HG02981 (cell line): ENCODE data around the gene DCLRE1C.
"Not testable (repeated sequence)": the region's sequence is repeated elsewhere in the genome, so short reads cannot be mapped to it uniquely, and the experiment has no call there.

Experiments used
- ATAC-seq: cut with Tn5 transposase; IDR thresholded peaks from one replicate; pipeline ENCODE4 v1.9.1; 2021; ENCODE audit warnings: mild to moderate bottlenecking, moderate library complexity; ENCODE audit not compliant: unreplicated experiment

Gene DCLRE1C

DNA sequence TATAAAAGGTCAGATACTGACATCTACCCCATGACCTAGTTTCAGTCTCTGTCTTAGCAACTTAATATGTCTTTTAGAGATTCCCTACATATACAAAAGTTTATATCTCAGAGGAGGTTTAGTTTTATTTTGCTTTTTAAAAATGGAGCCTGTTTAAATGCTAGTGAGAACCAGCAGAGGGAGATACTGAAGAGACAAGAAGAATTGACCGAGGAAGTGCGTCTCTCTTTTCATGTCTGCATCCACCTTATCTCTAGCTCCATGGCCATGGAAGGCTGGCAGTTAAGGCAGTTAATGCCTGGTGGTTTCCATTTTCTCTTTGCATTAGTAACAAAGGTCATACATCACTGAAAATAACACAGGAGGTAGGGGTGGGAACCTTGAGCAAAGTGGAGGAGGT is 64.6 kb downstream of the DCLRE1C start:
- ATAC-seq: no peak

DNA sequence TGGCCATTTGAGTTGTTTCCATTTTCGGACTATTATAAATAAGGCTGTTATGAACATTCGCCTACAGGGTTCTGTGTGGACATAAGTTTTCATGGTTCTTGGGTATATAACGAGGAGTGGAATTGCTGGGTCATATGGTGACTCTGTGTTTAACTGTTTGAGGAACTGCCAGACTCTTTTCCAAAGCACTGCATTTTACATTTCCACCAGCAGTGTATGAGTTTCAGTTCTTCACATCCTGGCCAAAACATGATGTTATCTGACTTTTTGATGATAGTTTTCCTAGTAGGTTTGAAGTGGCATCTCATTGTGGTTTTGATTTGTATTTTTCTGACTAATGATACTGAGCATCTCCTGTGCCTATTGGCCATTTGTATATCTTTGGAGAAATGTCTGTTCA is 69.8 kb downstream of the DCLRE1C start:
- no peak for ATAC-seq

DNA sequence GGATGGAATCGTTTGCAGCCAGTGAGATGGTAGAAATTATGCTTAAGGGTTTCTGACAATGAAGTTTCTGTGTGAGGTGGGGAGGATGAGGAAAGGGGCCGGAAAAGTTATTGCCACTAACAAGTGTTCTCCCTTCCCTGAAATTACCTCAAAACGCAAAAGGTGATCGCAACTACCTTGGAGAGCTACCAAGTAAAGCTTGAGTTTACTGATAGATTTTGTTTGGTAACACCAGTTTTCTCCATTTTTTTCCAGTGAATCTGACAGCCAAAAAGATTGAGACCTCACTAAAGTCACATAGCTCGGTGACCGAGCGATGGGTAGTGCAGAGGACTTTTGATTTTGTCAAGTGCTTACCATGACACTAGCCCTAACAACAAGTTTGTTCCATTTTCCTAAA is 73.7 kb downstream of the DCLRE1C start:
- no peak for ATAC-seq

DNA sequence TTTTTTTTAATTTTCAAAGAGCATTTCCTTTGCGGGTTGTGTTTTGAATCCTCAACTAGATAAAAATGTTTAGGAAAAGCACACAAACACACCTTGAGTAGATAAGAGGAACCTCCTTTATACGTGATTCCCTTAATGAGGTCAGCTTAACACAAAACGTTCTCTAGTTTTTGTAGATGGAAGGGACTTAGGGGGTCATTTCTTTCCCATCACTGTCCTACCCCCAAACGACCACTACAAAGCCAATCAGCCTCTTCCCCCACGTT is 74.0 kb downstream of the DCLRE1C start:
- ATAC-seq: no peak

DNA sequence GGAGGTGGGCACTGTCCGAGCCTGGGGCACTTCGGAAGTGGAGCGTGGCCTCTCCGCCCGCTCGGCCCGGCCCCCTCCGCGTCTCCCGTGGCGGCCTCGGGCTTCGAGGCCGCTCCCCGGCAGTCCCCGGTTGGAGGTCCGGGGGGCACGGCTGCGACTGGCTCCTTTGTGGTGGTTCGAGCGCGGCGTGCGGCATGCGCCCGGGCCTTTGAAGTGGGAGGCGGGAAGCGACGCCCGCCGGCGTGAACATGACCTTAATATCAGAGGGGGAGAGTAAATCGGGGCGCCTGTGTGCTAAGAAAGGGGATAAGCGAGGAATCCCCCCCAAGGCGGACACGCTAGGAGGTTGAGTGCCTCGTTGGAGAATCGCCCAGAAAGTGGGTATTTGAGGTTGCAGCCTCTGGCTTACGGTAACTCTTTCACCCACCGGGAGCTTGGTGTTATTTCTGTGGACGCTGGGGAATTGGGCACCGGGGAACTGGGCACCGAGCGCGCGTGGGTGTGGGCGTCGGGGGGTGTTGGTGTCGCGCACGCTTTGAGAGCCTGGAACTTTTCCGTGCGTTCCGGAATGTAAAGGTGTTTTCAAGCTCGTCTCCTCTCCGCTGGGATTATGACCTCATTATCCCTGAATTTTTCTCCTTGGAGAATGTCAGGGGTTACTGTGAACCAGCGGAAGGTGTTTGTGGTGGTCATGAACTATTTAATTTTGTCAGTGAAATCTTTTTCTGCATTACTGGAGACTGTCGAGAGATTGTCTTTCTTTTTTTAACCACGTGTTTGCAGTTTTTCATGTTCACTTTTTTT is 74.6 kb downstream of the DCLRE1C start:
- ATAC-seq: peak; percentile 11

DNA sequence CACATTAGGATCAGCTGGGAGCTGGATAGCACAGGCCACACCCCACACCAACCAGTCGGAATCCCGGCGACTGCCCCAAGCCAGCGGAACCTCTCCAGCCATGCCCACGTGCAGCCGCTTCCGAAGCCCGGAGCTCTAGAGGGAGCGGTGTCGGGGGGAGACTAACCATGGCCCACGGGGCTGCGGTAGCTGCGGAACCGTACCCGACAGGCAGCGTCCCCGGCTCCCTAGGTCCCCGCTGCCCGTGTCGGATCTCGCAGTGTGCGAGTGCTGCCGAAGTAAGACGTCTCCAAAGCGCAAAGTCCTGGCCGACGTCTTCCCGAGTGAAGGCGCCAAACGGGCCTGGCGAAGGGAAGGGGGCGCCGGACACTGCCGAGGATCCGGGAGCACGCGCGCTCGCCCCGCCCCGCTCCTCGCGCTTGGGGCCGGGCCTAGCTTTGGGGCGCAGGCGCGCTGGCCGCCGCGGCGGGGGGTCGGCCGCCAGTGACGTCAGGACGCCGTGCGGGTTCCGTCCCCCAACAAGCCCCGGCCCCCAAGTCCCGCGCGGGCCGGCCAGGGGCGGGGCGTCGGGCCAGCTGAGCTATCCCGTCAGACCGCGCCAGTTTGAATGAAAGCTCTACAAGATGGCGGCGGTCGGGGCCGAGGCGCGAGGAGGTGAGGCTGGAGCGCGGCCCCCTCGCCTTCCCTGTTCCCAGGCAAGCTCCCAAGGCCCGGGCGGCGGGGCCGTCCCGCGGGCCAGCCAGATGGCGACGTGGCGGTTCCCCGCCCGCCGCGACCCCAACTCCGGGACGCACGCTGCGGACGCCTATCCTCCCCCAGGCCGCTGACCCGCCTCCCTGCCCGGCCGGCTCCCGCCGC is 75.4 kb downstream of the DCLRE1C start, which contains the start of gene SUV39H2:
TSS of gene SUV39H2 (plus strand) at position 601 of the 858 bp plus-strand sequence. CDS start at position 624, 23 bp downstream.
- peak; percentile 91 for ATAC-seq

DNA sequence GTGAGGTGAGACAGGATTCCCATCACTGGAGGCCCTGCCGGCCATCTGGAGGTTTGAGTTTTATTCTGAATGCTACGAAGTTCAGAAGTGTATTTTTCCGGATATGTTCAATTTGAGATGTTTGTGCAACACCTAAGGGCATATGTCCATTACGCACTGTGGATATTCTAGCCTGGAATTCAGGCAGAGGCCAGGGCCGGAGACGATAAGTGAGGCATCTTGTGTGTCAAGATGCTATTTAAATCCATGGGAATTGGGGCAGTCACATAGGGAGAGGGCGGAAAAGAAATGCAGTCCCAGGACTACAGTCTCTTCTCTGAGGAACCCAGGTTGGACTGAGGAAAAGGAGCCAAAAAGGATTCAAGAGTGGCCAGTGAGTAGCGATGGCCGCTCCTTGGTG is 77.1 kb downstream of the DCLRE1C start:
- no peak for ATAC-seq

DNA sequence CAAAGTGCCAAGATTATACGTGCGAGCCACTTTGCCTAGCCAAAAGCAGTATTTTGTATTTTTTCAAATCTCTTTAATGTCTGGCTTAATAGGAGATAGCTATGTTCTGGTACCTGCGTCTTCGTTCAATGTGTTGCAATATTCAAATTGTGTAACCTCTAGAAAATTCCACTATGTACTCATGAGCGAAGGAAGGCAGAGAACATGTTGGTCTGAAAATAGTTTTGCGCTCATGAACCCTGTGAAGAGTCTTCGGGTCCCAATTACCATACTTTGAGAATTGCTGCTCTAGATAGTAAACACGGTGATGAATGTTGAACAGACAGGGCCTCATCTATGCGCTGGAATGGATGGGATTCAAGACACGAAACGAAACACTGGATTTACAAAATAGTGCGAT is 78.0 kb downstream of the DCLRE1C start:
- no peak for ATAC-seq

DNA sequence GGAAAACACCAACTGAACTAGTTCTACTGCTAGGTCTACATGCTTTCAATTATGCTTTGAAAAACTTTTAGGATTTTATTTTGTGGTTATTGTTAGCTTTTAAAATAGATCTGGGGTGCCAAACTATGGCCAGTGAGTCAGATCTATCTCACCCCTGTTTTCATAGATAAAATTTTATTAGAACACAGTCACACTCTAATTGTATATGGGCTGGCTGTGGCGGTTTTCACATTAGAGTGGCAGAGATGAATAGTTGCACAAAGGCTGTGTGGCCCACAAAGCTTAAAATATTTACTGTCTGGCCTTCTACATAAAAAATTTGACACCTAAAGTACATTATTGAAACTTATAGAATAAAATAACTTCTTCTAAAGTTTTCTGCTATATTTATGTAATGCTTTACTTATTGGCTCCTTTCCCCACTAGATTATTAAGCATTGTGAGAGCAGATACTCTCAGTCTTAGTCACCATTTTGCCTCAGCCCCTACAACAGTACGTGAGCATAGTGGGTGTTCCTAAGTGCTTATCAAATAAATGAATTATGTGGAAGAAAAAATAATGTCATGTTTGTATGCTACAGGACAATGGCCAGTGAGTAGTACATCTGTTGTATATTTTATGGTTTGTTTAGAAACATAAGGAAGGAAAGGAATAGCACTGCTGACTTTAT is 80.7 kb downstream of the DCLRE1C start:
- ATAC-seq: no peak

DNA sequence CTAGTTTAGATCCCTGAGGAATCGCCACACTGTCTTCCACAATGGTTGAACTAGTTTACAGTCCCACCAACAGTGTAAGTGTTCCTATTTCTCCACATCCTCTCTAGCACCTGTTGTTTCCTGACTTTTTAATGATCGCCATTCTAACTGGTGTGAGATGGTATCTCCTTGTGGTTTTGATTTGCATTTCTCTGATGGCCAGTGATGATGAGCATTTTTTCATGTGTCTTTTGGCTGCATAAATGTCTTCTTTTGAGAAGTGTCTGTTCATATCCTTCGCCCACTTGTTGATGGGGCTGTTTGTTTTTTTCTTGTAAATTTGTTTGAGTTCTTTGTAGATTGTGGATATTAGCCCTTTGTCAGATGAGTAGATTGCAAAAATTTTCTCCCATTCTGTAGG is 89.0 kb downstream of the DCLRE1C start:
- ATAC-seq: not testable (repeated sequence)

DNA sequence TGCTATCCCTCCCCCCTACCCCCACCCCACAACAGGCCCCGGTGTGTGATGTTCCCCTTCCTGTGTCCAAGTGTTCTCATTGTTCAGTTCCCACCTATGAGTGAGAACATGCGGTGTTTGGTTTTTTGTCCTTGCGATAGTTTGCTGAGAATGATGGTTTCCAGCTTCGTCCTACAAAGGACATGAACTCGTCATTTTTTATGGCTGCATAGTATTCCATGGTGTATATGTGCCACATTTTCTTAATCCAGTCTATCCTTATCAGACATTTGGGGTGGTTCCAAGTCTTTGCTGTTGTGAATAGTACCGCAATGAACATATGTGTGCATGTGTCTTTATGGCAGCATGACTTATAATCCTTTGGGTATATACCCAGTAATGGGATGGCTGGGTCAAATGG is 89.4 kb downstream of the DCLRE1C start:
- ATAC-seq: not testable (repeated sequence)

DNA sequence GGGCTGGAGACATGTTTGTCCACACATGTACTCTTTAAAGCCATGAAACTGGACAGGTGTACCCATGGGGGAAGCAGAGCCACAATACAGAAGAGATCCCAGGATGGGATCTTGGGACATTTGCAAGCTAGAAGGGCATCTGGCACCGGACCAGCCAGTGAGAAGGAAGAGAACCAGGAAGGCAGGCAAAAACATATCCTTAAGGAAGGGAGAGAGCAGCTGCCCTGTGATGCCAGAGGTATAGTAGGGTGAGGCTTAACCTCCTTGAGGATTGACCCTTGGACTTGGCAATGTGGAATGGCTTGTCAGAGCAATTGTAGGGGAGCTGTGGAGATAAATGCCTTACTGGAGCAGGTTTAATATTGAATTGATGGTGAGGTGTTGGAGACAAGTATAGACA is 93.1 kb downstream of the DCLRE1C start:
- ATAC-seq: no peak

DNA sequence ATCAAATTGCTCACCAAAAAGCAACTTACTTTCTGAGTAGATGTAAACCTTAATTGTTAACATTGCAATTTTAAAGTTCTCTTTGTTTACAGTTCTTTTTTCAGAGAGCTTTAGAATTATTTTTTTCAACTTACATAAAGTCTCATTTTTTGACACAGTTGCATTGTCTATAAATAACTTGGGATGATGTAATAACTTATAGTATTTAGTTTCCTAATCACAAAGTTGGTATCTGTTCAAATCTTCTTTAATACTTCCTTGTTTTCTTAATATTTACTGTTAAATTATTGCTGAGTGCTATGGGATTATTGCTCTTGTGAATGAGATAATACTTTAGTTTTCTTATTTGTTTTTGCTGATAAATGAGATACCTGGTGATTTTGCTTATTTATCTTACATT is 94.1 kb downstream of the DCLRE1C start:
- no peak for ATAC-seq

DNA sequence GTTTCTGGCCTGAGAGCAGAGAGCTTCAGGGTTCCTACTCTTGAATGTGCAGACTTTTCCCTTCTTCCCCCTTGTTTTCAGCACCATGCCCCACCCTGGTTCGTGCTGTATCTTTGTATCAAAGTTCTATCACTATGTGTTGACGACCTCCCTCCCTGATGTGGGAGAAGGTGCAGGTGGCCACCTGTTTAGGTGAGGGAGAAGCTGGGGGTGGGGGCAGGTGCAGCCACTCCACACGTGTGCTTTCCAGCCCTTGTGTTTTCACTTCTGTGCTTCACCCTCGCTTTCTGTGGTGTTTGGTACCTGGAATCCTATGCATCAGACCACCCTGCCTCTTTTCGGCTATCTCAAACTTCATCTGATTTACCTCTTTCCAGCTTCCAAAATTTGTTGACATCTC is 94.9 kb downstream of the DCLRE1C start:
- ATAC-seq: no peak

DNA sequence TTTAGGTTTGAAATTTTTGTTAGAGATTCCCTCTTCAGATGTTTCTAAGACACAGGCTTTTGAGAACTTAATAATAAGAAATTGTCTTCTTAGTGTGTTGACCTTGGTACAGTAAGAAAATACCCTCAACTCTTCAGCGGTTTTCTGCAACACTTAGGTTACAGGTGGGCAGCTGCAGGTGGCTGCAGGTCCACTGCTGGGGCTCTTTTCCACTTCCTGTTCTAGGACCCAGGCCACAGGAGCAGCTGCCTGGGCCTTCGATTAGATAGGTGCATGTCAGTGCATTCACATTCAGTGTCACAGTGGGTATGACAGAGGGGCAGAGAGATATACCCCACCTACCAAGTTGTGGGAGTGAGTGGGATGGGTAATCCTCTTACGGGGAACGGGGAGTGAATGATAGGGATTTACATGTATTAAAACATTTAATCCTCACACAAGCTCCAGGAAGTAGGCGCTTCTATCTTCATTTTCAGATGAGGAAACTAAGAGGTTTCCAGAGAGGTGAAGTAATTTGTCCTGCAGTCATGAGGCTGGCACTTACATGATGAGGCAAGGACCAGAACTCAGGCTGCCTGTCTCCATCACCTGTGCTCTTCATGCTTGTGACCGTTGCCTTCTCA is 95.4 kb downstream of the DCLRE1C start:
- ATAC-seq: no peak

DNA sequence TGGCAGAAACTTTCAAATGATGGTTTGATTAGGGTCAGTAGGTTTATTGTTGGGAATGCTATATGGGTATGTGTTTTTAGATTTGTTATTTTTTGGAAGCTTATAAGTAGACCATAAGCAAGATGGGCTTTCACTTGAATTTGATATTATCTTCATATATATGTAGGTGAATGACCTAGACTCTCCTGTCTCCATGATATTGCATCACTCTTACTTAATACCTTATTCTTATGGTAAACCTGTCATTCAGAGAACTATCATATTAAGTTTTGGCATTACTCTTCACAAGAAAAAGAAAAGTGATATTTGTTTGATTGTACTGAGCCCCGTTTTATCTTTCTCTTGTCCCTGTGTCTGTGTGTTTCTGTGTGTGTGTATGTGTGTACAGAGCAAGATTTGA is 98.4 kb downstream of the DCLRE1C start:
- no peak for ATAC-seq

DNA sequence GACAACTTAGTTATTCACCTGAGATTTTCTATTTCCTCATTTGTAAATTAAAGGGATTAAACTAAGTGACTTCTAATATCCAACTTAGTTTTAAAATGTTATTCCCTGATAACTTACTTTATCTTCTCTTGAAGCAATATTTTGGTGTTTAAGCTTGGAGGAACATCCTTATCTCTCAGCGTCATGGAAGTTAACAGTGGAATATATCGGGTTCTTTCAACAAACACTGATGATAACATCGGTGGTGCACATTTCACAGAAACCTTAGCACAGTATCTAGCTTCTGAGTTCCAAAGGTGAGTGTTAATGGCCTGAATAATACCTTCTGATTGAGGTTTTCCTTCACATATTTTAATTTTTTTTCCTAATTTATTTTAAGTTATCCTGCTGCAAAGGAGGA is 101.7 kb downstream of the DCLRE1C start:
- no peak for ATAC-seq
